ENCODE measurements around the gene MGLL.

- TF ChIP-seq CTCF (IDR thresholded peaks at IDR 0.05): no peak
- TF ChIP-seq POLR2AphosphoS5 (IDR thresholded peaks at IDR 0.05): no peak
- no peak for TF ChIP-seq POLR2A (IDR thresholded peaks at IDR 0.05)
Measured at GRCh38 chr3:127815001-127815400, 7.3 kb downstream of the MGLL start.
